Measurements from ENCODE around the gene SH3GLB1. TPM values are rescaled to one million over a fixed set of nuclear protein-coding genes. Genes with fewer than 3 reads are reported as not detected.

Gene SH3GLB1
- polyA plus RNA-seq, 4 donors, result 39.4 to 60.0 (median 47.5) TPM

DNA sequence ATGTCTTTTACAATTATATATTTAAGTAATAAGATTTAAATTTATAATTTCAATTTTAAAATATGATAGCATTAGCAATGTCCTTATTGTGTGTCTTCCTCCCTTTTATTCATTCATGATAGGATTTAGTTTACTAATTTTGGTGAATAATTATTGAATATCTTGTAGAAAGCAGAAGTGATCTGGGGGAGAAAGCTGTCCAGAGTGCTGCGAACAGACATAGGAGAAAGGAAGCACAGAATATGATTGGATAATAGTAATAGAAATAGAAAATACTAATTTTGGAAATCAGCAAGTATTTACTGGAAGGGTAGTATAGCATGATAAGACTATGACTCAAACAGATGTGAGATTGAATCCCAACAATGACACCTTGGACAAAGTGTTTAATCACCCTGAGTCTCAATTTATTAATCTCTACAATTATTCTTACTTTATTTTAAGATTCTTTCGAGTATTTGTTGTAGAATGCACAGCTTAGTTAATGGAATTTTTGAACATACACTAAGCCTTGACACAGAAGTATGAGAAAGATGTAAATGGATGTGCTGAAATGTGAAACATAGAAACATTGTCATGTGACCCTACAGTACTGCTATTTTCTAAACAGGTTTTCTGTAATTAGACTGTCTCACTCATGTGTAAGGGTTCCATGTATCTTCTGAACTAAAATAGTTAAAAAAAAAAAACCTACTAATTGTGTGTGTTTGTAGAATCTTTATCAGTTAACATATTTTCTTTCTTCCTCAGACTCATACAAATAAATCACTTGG lies 7.9 kb downstream of the SH3GLB1 start:
- peaks cover 0 to 13% (median 0%) of the 10 kb centered on the region in 3 donors for H3K36me3 ChIP-seq (ENCODE audit: control insufficient read depth in 3 of 3, insufficient read depth in 2 of 3, low read depth in 1 of 3, low read length in 3 of 3)
- peak; percentile 30 for FAIRE-seq
- no peak for DNase-seq
- WGBS, 3 donors, result 78 to 91% (median 89%) methylated on average over 2 of the region's 2 CpGs
- peaks cover 4 to 20% (median 8%) of the 10 kb centered on the region in 3 donors for H3K4me1 ChIP-seq (ENCODE audit: control insufficient read depth in 3 of 3, insufficient read depth in 2 of 3, low read depth in 1 of 3, low read length in 2 of 3)
- no peaks in the 10 kb centered on the region for H3K27me3 ChIP-seq (ENCODE audit: control insufficient read depth in 3 of 3, insufficient read depth in 3 of 3, low read length in 3 of 3)
- H3K4me3 ChIP-seq (ENCODE audit: low read depth in 1 of 3, low read length in 3 of 3), result no peak overlapping the region
- no peaks in the 10 kb centered on the region for H3K9me3 ChIP-seq (ENCODE audit: control insufficient read depth in 2 of 2, insufficient read depth in 1 of 2, low read depth in 1 of 2, low read length in 1 of 2)
- no peak overlapping the region for H3K27ac ChIP-seq (ENCODE audit: low read depth in 1 of 3, low read length in 2 of 3)

DNA sequence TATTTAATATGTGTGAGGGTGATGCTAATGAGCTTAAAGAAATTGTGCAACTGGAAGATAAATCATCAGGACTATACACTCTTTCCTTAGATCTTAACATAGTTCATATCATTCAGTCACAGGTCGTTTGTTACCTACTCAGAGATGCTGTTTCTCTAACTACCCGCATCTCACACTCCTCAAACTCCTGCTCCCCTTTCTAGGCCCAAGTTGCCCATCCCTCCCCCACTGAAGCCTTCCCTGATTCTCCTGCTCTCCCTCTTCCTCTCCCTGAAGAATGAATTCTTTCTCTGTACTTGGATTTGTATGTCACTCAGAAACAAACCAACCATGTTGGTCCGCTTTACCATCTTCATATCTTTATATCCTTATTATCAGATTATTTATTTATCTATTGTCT lies 9.1 kb downstream of the SH3GLB1 start:
- Histone ChIP-seq H3K27me3 (ENCODE audit: control insufficient read depth in 3 of 3, insufficient read depth in 3 of 3, low read length in 3 of 3) (no peaks in the 10 kb centered on the region), H3K27ac (ENCODE audit: low read depth in 1 of 3, low read length in 2 of 3) (peak overlapping the region in 1 of 3 donors; percentile 11), H3K4me1 (ENCODE audit: control insufficient read depth in 3 of 3, insufficient read depth in 2 of 3, low read depth in 1 of 3, low read length in 2 of 3) (peaks cover 4 to 14% (median 5%) of the 10 kb centered on the region in 3 donors), H3K9me3 (ENCODE audit: control insufficient read depth in 2 of 2, insufficient read depth in 1 of 2, low read depth in 1 of 2, low read length in 1 of 2) (no peaks in the 10 kb centered on the region), H3K36me3 (ENCODE audit: control insufficient read depth in 3 of 3, insufficient read depth in 2 of 3, low read depth in 1 of 3, low read length in 3 of 3) (peaks cover 0 to 14% (median 3%) of the 10 kb centered on the region in 3 donors), H3K4me3 (ENCODE audit: low read depth in 1 of 3, low read length in 3 of 3) (no peak overlapping the region)
- WGBS, 3 donors, result 79 to 90% (median 86%) methylated on average over 3 of the region's 3 CpGs
- no peak for DNase-seq
- no peak for FAIRE-seq

DNA sequence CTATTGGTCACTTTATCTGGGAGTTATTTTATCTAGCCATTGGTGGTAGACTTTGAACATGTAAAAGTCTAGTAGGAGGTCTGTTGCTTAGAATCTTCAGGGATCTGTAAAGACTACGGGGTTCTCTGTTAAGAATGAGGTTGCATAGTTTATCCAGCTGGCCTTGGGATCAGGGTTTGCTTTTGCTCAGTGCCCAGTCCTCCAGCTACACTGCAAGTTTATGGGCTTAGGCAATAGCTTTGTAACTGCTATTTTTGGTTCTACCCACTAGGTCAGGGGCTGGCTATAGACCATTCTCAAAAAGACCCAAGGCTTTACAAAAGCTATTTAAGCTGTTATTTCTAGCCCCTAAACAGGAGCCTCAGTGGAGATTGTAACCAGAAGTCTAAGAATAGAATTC lies 9.8 kb downstream of the SH3GLB1 start:
- WGBS, 3 donors, result 18 to 54% (median 52%) methylated on average over 1 of the region's 1 CpG
- peaks cover 0 to 14% (median 3%) of the 10 kb centered on the region in 3 donors for H3K36me3 ChIP-seq (ENCODE audit: control insufficient read depth in 3 of 3, insufficient read depth in 2 of 3, low read depth in 1 of 3, low read length in 3 of 3)
- DNase-seq, result peak in 1 of 2 donors; percentile 19
- no peaks in the 10 kb centered on the region for H3K9me3 ChIP-seq (ENCODE audit: control insufficient read depth in 2 of 2, insufficient read depth in 1 of 2, low read depth in 1 of 2, low read length in 1 of 2)
- H3K4me3 ChIP-seq (ENCODE audit: low read depth in 1 of 3, low read length in 3 of 3), result no peak overlapping the region
- H3K4me1 ChIP-seq (ENCODE audit: control insufficient read depth in 3 of 3, insufficient read depth in 2 of 3, low read depth in 1 of 3, low read length in 2 of 3), result peaks cover 4 to 14% (median 5%) of the 10 kb centered on the region in 3 donors
- H3K27me3 ChIP-seq (ENCODE audit: control insufficient read depth in 3 of 3, insufficient read depth in 3 of 3, low read length in 3 of 3), result no peaks in the 10 kb centered on the region
- H3K27ac ChIP-seq (ENCODE audit: low read depth in 1 of 3, low read length in 2 of 3), result peak overlapping the region in 2 of 3 donors; percentile 3 to 32
- no peak for FAIRE-seq

DNA sequence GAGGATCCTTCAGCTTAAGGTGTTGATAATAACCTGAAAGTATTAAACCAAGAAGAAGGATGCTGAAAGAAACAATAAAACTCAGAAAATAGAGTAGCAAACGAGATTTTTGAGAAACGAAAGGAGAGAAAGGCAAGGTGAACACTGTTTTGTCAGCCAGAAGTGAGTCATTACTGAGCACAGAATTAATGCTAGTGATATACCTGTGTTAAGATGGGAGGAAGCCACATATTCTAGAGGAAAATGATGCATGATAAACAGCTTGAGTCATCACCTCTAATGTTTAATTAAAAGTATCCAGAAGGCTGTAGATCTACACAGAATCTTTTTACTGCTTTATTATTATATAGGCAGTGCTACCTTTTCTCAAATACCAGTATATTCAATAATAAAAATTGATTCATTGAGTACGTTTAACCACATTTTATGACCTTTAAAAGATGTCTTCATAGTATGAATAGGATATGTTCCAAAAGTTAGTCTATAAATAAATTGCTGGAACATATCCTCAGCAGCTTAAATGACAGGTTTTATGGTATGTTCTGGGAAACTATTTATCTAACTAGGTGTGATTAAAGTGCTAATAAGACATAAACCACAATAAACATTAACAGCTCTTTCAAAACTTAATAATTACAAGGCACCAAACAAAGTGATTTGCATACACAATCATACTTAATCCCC lies 10.3 kb downstream of the SH3GLB1 start:
- 23 to 55% (median 40%) methylated on average over 3 of the region's 3 CpGs for WGBS, 3 donors
- no peak overlapping the region for H3K4me3 ChIP-seq (ENCODE audit: low read depth in 1 of 3, low read length in 3 of 3)
- H3K4me1 ChIP-seq (ENCODE audit: control insufficient read depth in 3 of 3, insufficient read depth in 2 of 3, low read depth in 1 of 3, low read length in 2 of 3), result peaks cover 4 to 14% (median 5%) of the 10 kb centered on the region in 3 donors
- FAIRE-seq (no peak), DNase-seq (peak in 1 of 2 donors; percentile 46)
- H3K9me3 ChIP-seq (ENCODE audit: control insufficient read depth in 2 of 2, insufficient read depth in 1 of 2, low read depth in 1 of 2, low read length in 1 of 2), result no peaks in the 10 kb centered on the region
- H3K27me3 ChIP-seq (ENCODE audit: control insufficient read depth in 3 of 3, insufficient read depth in 3 of 3, low read length in 3 of 3), result no peaks in the 10 kb centered on the region
- no peak overlapping the region for H3K27ac ChIP-seq (ENCODE audit: low read depth in 1 of 3, low read length in 2 of 3)
- peaks cover 0 to 17% (median 6%) of the 10 kb centered on the region in 3 donors for H3K36me3 ChIP-seq (ENCODE audit: control insufficient read depth in 3 of 3, insufficient read depth in 2 of 3, low read depth in 1 of 3, low read length in 3 of 3)

DNA sequence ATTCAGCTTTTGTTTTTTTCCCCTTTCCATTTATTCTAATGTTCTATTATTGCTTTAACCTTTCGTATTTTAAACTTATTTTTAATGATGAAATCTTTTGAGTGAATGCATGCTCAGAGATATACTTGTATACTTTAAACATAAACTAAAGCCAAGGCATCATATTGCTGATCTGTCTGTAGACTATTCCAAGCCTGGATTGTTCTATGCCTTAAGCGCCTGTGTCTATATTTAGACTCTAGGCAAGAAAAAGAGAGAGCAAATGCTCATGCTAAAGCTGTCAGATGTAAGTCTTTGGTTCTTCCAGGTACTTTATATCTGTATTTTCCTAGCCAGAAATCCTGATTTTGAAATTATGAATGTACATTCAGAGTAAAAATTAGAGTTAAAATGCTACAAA lies 14.4 kb downstream of the SH3GLB1 start:
- H3K4me1 ChIP-seq (ENCODE audit: control insufficient read depth in 3 of 3, insufficient read depth in 2 of 3, low read depth in 1 of 3, low read length in 2 of 3), result peaks cover 3 to 7% (median 4%) of the 10 kb centered on the region in 3 donors
- no peak for FAIRE-seq
- H3K27ac ChIP-seq (ENCODE audit: low read depth in 1 of 3, low read length in 2 of 3), result no peak overlapping the region
- no peaks in the 10 kb centered on the region for H3K27me3 ChIP-seq (ENCODE audit: control insufficient read depth in 3 of 3, insufficient read depth in 3 of 3, low read length in 3 of 3)
- no peak overlapping the region for H3K4me3 ChIP-seq (ENCODE audit: low read depth in 1 of 3, low read length in 3 of 3)
- H3K36me3 ChIP-seq (ENCODE audit: control insufficient read depth in 3 of 3, insufficient read depth in 2 of 3, low read depth in 1 of 3, low read length in 3 of 3), result peaks cover 5 to 22% (median 9%) of the 10 kb centered on the region in 3 donors
- no peaks in the 10 kb centered on the region for H3K9me3 ChIP-seq (ENCODE audit: control insufficient read depth in 2 of 2, insufficient read depth in 1 of 2, low read depth in 1 of 2, low read length in 1 of 2)
- 79 to 92% (median 91%) methylated on average over 2 of the region's 2 CpGs for WGBS, 3 donors
- no peak for DNase-seq

DNA sequence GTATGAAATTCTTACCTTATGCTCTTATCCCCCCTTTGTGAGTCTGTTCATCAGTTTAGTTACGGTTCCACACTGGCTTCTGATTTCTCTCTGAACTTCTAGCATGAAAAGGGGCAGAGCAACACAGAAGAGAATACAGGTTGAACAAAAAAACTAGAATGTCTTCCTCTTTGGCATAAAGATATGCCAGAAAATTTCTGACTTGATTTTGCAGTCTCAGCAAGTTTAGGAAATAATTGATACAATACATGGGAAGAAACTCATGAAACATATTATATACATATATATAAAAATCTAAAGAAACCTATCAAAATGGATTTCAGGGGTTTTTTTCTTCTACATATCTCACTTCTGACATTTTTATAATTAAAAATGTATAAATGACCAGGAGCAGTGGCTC lies 27.0 kb downstream of the SH3GLB1 start:
- Histone ChIP-seq H3K27ac (ENCODE audit: low read depth in 1 of 3, low read length in 2 of 3) (no peak overlapping the region), H3K4me3 (ENCODE audit: low read depth in 1 of 3, low read length in 3 of 3) (no peak overlapping the region)
- FAIRE-seq, result no peak

DNA sequence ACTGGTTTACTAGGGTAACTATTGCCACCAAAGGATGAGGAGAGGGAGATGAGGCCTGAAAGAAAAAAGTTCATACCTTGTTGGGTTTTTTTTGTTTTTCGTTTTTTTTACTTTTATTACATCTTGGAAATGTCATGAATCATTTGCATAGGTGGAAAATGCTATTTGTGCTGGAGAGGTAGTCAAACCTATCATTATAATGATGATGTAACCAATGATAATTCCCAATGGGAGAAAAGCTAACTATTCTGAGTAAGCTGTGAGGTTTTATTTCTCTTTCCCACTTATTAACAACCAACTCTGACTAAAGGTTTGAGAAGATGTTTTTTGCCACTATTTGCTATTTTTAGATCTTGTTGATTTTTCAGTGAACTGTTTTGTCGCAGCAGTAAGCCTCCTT lies 29.0 kb downstream of the SH3GLB1 start:
- H3K36me3 ChIP-seq (ENCODE audit: control insufficient read depth in 3 of 3, insufficient read depth in 2 of 3, low read depth in 1 of 3, low read length in 3 of 3), result peaks cover 10 to 15% (median 13%) of the 10 kb centered on the region in 3 donors
- H3K27ac ChIP-seq (ENCODE audit: low read depth in 1 of 3, low read length in 2 of 3), result no peak overlapping the region
- H3K4me1 ChIP-seq (ENCODE audit: control insufficient read depth in 3 of 3, insufficient read depth in 2 of 3, low read depth in 1 of 3, low read length in 2 of 3), result no peaks in the 10 kb centered on the region
- DNase-seq (no peak), FAIRE-seq (no peak)
- no peak overlapping the region for H3K4me3 ChIP-seq (ENCODE audit: low read depth in 1 of 3, low read length in 3 of 3)
- WGBS, 3 donors, result 39 to 50% (median 43%) methylated on average over 2 of the region's 2 CpGs
- H3K9me3 ChIP-seq (ENCODE audit: control insufficient read depth in 2 of 2, insufficient read depth in 1 of 2, low read depth in 1 of 2, low read length in 1 of 2), result no peaks in the 10 kb centered on the region
- no peaks in the 10 kb centered on the region for H3K27me3 ChIP-seq (ENCODE audit: control insufficient read depth in 3 of 3, insufficient read depth in 3 of 3, low read length in 3 of 3)

More for the DNA sequence above, 27.0 kb downstream of the SH3GLB1 start:
- DNase-seq, result no peak
- 95 to 100% (median 100%) methylated on average over 1 of the region's 1 CpG for WGBS, 3 donors
- no peaks in the 10 kb centered on the region for H3K4me1 ChIP-seq (ENCODE audit: control insufficient read depth in 3 of 3, insufficient read depth in 2 of 3, low read depth in 1 of 3, low read length in 2 of 3)
- peaks cover 8 to 9% (median 8%) of the 10 kb centered on the region in 3 donors for H3K36me3 ChIP-seq (ENCODE audit: control insufficient read depth in 3 of 3, insufficient read depth in 2 of 3, low read depth in 1 of 3, low read length in 3 of 3)
- H3K27me3 ChIP-seq (ENCODE audit: control insufficient read depth in 3 of 3, insufficient read depth in 3 of 3, low read length in 3 of 3), result no peaks in the 10 kb centered on the region
- no peaks in the 10 kb centered on the region for H3K9me3 ChIP-seq (ENCODE audit: control insufficient read depth in 2 of 2, insufficient read depth in 1 of 2, low read depth in 1 of 2, low read length in 1 of 2)

DNA sequence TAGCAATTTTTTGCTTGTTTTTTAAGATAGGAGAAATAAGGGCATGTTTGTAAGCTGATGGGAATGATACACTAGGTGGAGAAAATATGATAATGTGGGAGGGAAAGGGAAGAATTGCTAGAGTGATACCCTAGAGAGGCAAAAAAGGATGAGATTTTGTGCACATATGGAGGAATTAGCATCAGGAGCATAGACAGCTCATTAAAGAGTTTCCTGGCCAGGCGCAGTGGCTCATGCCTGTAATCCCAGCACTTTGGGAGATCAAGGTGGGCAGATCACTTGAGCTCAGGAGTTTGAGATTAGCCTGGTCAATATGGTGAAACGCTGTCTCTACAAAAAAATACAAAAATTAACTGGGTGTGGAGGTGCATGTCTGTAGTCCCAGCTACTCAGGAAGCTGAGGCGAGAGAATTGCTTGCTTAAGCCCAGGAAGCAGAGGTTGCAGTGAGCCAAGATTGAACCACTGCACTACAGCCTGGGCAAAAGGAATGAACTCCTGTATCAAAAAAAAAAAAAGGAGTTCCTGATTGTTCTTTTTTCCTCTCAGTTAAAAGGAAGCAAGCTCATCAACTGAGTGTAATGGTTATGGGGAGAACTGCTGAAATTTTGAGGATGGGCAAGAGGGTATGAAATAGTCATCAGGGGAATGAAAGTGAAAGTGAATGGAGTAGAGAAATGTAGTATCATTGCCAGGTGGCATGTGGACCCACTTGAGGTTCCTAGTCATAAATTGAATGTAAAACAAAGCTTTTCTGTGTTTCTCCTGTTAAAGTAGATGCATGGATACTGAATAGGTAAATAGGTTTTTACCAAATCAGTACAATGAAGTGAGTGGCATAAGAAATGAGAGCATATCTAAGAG lies 35.5 kb downstream of the SH3GLB1 start:
- FAIRE-seq (no peak), DNase-seq (peak in 1 of 2 donors; percentile 27)
- whole genome bisulfite sequencing, 3 donors, result 48 to 62% (median 55%) methylated on average over 3 of the region's 3 CpGs
- Histone ChIP-seq H3K36me3 (ENCODE audit: control insufficient read depth in 3 of 3, insufficient read depth in 2 of 3, low read depth in 1 of 3, low read length in 3 of 3) (peaks cover 8 to 18% (median 18%) of the 10 kb centered on the region in 3 donors), H3K27me3 (ENCODE audit: control insufficient read depth in 3 of 3, insufficient read depth in 3 of 3, low read length in 3 of 3) (no peaks in the 10 kb centered on the region), H3K27ac (ENCODE audit: low read depth in 1 of 3, low read length in 2 of 3) (peak overlapping the region in 1 of 3 donors; percentile 36), H3K4me3 (ENCODE audit: low read depth in 1 of 3, low read length in 3 of 3) (no peak overlapping the region), H3K9me3 (ENCODE audit: control insufficient read depth in 2 of 2, insufficient read depth in 1 of 2, low read depth in 1 of 2, low read length in 1 of 2) (no peaks in the 10 kb centered on the region), H3K4me1 (ENCODE audit: control insufficient read depth in 3 of 3, insufficient read depth in 2 of 3, low read depth in 1 of 3, low read length in 2 of 3) (peaks cover 0 to 4% (median 0%) of the 10 kb centered on the region in 3 donors)
